DMS 273 treated with DMSO at 0.1 percent for 48 hours (cell line): Measurements from ENCODE around the gene ABR.
"Not testable (repeated sequence)": the region's sequence is repeated elsewhere in the genome, so short reads cannot be mapped to it uniquely, and the experiment has no call there.

Experiments used
- DNase-seq: peaks from one replicate; lab custom pipeline; 2025; lab: John Stamatoyannopoulos, UW

The ABR gene

DNA sequence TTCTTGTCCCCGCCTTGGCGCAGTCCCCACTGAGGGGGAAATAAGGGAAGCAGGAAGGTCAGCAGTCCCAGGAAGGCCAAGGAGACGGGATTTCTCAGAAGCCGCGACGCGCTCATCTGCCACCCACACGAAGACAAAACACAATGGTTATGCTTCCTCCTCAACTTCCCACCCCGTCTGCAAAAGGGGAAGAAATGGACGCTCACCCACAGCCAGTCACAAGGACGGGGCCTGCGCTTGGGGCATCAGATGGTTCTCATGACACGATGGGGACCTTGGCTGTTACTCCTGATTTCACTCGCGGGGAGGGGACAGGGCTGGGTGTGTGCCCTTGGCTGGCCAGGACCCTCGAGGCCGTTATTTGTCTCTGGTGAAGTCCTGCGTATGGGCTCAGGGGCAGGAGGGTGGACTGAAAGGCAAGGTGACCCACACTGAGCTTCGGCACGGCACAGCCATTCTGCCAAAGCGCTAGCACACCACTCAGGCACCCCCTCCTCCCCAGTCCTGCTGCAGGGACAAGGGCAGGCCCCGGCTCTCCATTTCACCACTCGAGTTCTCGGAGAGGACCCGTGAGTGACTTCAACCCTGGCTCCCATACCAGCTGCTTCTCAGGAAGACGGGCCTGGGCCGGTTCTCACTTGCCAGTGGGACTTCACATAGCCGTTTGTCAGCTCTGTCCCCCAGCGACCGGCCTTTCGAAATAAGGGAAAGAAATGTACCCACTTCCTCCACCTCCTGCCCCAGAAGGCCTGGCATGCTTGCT, 84.5 kb downstream of the ABR start:
- no peak for DNase-seq

DNA sequence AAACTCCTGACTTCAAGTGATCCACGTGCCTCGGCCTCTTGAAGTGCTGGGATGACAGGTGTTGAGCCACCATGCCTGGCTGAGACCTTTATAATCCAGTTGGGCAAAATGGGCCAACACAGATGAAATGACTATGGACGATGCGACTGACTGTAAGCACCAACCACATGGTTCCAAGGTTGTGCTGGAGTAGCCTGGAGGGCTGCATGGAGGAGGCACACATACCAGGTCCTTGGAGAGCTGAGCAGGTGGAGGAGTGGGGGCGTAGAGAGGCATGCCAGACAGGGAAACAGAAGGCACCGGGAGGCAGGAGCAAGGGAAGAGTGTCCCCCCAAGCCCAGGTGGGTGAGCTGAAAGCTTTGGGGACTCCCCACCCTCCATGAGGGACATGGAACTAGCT, 85.2 kb downstream of the ABR start:
- DNase-seq, result no peak

DNA sequence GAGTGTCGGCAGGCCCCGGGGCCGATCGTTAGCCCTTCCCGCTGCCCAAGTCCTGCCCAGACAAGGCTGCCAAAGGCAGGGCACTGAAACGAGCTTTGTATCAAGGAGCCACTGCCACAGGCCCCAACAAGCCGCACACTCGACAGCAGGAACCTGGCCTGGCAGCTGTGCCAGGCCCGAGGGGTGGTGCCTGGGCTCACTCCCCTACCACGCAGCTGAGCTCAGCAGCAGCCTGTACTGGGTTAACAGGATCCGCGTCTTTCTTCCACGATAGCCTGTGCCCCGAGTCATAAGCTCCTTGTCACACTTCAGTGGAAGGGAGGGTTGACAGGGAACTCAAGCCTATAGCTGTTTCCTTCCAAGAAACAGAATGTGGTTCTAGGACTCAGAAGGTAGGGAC, 87.9 kb downstream of the ABR start:
- no peak for DNase-seq

DNA sequence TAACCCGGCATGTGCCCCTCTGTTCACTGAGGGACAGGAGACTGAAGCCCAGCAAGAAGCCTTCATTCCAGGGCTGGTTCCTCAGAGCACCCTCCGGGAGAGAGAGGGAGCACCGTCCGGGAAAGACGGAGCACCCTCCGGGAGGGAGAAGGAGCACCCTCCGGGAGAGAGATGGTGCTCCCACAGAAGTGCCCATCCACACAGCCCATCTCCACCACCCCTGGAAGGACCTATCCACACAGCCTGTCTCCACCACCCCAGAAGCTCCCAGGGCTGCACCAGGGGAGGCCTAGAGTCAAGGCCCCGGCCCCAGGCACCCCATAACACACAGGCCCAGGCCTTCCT, 88.6 kb downstream of the ABR start:
- DNase-seq, result no peak

DNA sequence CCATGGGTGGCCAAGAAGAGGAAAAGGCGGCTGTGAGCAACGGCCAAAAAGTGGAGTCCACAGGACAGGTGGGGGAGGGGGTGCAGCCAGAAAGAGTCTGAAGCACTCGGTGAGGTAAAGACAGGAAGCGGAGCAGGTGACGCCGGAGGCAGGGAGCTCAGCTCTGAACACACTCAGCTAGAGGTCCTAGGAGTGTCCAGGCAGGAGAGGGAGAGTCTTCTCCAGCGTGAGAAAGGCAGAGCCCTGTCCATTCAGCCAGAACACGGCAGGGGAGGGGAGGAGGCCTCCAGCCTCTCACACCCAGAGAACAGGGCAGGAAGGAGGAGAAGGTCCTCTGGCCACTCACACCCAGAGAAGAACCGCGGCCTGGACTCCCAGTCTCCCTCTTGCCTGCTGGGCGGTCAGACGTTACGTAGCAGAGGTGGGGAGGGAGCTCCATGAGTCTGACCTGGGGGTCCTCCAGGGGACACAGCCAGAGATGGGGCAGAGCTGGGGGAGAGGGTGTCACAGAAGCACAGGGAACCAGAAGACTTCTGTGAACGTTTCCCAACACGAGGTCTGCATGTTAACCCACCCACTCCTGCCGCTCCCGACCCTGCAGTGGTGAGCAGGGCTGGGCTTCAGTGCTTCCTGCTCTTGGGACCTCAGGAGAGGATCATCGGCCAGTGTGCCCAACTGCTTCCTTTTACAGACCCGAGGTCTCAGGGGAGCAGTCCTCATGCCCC, 89.2 kb downstream of the ABR start:
- no peak for DNase-seq

DNA sequence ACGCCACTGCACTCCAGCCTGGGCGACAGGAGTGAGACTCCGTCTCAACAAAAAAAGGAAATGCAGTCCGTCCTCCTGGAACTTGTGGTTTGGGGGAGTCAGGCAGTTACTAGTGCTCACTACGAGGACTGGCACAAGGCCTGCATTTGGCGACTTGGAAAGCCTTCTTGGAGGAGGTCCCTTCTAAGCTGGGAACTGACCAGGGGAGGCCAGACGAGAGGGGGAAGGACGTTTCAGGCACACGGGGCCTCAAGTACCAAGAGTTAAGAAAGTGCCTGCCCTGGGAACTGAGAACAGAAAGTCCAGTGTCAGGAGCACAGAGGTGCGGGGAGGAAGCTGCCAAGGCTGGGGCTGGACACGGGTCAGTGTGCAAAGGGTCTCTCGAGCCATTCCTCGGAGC, 89.9 kb downstream of the ABR start:
- no peak for DNase-seq

DNA sequence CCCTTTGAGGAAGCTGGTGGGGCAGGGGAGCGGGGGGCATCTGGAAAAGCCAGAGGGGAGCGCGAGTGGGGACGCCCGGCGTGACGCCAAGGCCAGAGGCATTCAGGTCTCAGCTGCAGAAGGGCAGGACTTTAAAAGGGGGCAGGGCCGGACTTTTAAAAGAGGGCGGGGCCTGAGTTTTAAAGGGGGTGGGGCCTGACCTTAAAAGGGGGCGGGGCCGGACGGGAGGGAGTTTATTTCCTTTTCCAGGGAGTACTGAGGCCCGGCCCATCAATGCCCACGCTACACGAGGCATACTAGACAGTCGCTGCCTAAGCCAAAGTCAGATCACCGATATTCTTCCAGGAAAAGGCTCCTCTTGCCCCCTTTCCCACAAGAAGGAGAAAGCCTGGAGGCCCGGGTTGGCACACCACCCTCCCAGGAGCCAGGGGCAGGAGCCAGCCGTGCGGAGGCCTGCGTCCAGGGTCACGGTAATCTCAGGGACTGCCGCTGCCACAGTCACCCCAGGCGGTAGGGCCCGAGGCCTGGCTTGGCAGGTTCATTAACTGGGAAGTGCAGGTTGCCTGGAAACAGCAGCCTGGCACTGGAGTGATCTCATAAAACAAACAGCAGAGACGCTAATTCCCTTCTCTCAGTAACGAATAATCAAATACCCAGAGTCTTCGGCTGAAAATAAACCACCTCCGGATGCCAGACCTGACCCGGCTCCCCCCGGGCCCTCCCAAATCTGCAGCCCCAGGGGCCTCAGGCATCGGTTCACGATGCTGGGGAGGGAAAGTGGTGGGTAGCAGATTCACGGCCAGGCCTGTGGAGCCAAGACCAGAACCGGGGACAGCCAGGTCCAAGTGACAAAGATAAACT, 92.2 kb downstream of the ABR start:
- peak; percentile 24 for DNase-seq

DNA sequence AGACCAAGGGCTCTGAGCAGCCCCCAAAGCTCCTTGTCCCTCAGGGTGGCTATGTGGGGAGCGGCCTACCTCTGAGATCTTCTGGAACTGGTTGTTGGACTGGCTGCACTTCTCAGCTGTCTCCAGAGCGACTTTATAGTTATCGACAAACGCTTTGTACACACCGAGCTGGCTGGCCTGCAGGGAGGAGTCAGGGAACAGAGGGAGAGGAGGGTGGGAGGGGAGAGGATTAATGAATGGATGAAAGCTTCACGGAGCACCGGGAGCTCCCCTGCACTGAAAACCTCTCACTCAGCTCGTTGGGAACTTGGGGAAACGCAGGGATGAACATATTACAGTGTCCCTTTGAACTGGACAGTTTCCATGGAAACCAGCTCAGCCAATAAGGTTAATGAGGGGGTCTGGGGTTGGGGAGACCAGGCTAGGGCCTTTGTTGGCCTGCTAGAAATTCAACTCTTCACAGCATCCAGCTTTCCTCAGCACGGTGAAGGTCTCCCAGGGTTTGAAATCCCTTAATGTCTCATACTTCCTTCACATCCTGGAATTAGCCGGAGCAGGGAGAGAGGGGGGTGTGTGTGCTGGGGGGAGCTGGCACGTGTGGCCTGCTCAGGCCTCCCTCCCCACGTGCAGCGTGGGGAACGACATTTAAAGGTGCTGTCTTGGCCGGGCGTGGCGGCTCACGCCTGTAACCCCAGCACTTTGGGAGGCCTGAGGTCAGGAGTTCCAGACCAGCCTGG, 96.2 kb downstream of the ABR start:
- no peak for DNase-seq

DNA sequence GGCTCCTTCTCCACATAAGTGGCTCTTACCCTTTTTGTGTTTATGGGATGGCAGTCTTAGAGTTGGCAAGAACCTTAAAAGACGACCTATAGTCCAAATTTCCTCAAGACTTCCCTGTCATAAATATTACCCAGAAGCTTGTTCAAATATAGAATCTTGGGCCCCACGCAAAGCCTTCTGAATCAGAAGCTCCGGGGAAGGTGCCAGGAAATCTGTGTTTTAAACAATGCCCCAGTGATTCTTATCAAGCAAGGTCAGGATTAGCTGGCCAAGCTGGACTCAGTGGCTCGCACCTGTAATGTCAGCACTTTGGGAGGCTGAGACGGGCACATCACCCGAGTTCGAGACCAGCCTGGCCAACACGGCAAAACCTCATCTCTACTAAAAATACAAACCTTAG, 97.2 kb downstream of the ABR start:
- no peak for DNase-seq

DNA sequence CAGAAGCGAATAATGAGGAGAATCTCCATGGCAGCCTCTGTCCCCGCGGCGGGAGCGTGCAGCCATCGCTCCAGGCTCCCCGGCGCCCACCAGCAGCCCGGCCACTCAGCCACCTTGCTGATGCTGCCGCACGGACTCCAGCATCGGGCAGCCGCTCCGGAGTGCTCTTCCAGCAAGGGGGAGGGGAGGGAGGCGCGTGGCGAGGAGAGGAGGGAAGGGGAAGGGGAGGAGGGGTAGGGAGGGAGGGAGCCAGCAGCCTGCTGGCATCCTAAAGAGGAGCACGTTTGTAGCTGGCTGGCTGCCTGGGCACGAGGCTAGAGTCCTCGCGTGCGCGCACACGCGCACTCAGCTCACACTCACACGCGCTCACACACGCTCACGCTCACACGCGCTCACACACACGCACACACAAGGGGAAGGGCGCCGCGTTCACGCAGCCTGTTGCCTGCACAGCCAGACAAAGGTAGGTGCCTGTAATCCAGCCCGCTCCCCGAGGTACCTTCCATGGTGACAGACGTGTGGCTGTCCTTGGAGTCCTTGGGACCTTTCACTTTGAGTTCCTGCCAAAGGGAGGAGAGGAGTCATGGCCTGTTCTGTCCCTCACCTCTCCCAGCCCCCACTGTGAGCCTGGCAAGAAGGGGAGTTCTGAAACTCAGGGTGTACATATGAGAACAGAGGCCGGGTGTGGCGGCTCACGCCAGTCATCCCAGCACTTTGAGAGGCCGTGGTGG, 100.8 kb downstream of the ABR start:
- no peak for DNase-seq

DNA sequence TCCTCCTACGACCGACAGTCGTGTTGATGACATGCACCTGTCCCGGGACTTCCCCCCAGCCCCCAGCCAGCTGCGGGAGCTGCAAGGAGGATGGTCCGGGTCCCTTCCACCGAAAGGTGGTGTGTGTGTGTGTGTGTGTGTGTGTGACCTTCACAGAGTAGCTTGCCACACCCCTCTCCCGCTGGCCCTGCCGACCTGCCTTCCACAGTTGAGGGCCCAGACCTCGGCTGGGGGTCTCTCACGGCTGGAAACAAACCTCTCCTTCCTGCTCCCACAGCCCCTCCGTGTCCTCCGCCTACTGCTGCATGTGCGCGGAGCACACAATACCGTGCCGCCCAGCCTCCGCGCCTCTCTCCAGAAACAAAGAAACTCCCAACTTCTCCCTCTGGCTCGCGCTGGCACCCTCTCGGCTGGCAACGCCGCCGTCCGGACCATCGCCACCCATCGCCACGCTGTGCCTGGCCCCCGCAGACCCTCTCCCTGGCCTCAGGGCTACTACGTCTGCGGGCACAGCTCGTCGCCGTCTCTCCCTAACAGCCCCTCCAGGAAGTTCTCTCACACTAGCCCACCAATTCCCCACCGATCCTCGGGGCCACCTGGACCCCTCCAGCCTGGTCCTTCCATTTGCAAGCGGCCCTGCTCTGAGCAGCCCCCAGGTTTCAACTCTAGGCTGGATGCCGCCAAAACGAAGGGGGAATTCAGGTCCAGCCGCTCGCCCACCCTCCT, 101.6 kb downstream of the ABR start:
- DNase-seq, result no peak

DNA sequence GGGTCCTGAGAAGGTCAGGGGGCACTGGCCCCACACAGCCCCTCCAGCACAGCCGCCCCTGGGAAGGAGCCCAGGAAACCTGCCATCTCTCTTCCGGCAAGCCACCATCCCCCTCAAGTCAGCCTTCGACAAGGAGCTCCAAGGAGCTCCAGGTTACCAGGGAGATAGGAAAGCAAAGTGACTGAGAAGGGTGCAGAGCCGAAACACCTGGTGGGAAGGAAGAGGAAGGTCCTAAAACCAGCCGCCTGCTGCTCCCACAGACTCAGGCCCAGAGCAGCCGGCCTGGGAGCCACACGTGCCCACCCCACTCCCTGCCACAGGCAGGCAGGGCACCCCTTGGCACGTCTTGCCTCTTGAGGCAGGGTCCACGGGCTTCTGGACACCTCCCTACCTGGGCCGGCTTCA, 102.2 kb downstream of the ABR start:
- no peak for DNase-seq

DNA sequence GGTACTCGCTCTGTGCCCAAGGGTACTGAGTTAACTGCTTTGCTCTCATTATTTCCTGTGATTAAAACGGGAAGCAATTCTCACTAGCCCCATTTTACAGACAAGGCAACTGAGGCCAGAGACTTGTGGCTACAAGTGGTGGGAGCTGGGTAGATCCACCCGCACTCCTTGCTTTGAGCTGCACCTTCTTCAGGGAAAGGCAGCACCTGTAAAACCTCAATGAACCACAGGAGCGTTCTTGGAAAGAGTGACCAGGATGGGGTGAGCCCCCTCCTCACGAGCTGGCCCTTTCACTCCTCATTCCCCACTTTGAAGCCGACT, 102.8 kb downstream of the ABR start:
- DNase-seq, result no peak

DNA sequence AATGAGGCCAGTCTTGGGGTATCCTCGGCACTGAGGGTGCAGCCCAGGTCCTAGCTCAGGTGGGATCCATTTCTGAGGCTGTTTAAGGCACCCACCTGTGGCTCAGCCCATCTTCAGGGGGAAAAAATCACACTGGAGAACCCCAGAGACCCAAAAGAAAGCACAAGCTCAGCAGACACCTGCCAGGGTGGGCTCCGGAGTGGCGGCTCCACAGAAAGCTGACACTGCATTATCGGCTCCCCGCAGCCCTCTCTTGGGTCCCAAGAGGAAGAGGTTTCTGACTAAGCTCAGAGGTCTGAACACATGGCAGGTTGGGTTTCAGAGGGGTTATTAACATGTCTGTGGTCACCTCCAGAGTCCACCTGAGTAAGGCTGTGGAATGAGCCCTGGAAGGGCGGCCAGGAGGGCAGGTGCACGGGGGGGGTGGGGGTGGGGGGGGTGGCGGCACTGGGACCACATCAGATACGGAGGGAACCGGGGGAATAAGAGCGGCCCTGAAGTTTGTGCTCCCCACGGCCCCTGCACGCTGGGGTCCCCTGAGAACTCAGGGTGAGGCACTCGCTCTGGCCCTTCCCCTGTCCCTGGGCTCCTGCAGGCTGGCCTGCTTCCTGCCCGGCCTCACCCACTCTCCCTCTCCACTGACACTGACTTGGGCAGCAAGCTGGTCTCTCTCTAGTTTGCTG, 103.3 kb downstream of the ABR start:
- no peak for DNase-seq

DNA sequence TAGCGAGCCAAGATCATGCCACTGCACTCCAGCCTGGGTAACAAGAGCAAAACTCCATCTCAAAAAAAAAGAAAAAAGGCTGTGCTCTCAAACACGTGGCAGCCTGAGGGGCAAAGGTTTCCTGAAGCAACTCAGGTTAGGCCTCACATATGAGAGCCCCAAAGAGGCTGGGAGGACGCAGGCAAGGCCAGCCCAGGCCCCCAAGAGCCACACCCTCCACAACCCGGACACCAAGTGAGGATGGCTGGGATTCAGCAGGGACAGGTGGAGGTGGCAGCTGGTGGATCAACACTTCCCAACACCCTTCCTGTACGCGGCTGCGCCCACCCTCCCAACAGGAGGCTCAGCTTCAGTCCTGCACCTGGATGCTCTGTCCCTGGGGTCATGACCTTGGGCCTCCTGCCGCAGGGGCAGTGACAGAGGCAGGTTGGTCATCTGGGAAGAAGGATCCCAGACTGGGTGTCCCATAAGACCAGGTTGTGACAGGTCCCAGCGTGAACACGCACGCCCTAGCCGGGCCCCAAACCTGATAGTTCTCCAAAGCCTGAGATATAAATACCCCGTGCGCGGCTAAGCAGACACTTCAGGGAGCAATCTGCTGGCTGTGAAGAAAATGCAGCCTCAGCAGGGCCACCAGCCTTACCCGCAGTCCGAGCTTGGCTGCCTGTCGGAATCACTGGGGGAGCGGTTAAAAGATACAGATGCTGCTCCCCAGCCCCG, 104.7 kb downstream of the ABR start:
- DNase-seq, result no peak

DNA sequence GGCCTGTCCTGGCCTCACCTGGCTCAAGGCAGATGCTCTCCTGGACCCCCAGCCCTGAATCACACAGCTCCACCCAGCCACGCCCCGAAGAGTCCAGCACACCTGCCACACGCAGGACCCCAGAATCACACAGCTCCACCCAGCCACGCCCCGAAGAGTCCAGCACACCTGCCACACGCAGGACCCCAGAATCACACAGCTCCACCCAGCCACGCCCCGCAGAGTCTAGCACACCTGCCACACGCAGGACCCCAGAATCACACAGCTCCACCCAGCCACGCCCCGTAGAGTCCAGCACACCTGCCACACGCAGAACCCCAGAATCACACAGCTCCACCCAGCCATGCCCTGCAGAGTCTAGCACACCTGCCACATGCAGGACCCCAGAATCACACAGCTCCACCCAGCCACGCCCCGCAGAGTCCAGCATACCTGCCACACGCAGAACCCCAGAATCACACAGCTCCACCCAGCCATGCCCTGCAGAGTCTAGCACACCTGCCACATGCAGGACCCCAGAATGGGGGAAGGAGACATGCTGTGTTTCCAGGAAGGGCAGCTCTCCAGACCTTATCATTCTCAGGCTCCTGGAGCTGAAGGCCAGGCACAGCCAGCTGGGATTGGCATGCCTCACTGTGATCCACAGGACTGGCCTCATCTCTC, 105.7 kb downstream of the ABR start:
- DNase-seq, result not testable (repeated sequence)

DNA sequence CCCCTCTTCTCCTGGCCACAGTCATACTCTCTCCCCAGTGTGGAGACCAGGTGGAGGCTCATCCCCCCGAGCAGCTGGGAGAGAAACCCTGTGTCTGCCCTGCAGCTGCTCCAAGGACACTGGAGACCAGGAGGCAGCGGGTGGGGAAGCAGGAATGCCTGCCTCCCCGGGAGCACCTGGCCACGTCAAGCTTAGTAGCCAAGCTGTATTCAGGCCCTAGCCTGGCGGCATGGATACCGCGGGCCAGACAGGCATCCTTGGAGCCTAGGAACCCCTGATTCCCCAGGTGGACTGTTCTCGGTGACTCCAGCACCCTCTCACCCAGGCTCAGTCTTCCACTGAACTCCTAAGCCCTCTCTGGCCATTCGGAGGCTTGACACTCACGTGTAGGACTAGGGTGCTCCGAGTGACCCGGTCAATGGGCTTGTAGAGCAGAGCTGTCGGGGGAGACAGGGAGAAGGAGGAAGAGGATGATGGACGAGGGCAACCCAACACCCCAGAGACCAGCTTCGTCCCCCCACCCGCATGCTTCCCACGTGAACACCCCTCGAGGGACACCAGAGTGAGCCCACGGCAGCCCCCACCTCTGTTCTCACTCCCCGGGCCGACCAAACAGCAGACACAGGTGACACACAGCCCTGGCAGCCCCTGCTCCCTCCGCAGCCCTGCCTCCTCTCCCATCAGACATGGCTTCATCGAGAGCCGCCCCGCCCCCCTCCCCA, 106.4 kb downstream of the ABR start:
- no peak for DNase-seq

DNA sequence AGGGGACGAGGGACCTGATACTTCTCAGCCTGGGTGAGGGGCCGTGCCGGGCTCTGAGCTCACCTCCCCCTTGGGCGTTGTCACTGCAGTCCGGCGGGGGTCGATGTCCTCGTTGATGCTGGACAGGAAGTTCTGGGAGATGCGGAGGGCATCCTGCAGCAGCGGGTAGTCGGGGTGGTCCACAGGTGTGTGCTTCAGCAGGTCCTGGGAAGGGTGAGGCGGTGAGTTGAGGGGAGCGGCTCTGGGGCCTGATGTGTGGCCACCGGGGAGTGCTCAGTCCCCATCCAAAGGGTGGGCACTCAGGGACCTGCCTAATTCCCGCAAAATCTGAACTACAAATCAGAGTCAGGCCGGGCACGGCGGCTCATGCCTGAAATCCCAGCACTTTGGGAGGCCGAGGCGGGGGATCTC, 107.2 kb downstream of the ABR start:
- no peak for DNase-seq
